ENCODE data around the gene SNX11.
A peak's percentile ranks its signal among the peaks of the same experiment; 100 is the strongest.

The SNX11 gene

DNA sequence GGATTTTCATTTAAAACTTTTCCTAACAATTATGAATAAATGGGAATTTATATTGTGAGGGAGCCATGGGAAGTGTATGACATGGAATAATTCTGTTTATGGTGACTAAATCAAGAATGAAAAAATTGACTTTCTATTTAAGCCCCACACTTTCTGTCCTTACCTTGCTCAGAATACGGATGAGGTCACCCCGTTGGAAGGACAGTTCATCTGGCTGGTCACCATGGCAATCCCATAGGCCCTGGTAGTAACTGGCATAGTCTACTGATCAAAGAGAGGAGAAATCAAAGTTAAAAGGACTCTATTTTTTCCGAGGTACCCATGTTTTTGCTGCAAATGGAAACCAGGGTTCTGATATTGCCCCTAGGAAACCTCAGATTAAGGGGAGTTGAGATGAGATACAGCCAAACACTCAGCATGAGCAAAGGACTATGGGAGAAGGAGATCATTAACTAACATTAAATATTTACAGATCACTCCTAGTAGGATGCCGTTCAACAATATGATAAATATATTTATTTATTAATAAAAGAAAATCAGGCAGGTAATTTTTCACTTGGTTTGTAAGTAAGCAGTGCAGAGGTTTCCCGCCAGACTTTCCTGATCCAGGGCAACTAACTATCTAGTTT is 54.9 kb downstream of the SNX11 start:
- POLR2A ChIA-PET: interaction anchor here (1.0 kb wide), 1 partner anchor 458 kb away, joined by 3 read pairs; no protein-coding TSS in a partner anchor
- CTCF ChIA-PET: interaction anchor here (0.6 to 1.2 kb wide), 4 partner anchors 66 to 295 kb away, joined by 3 to 7 read pairs (median 4); no protein-coding TSS in a partner anchor
- TF ChIP-seq CTBP1 (IDR thresholded peaks at IDR 0.05; ENCODE audit: borderline replicate concordance): no peak
- DNase-seq (ENCODE audit: extremely low spot score): no peak

DNA sequence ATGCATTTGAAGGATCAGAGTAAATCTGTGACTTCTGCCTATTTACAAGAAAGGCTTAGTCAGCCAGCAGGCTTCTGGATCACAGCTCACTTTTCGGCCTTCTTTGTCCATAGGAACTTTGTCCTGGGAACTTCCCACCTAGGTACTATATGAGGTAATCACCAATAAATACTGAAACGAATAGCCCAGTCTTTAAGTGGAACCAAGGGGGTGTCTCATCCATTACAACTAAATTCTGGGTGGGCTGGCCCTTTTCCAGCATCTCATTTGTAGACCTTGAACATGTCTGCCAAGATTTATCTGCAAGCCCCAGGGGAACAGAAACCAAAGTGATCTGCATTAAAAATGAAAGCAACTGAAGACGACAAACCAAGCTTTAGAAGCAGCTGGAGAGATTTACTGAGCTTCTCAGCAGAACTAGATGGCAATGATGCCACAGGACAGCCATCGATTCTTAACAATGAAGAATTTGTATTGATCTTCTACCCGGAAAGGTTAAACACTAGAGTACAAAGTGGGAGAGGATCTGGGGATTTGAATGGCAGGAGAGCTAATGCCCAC is 55.5 kb downstream of the SNX11 start:
- TF ChIP-seq FOXA1 (IDR thresholded peaks at IDR 0.05) (no peak), ELF4 (IDR thresholded peaks at IDR 0.05) (no peak), L3MBTL2 (conservative IDR thresholded peaks at IDR 0.05) (no peak), CTBP1 (IDR thresholded peaks at IDR 0.05; ENCODE audit: borderline replicate concordance) (peak; percentile 43; the same call in 1 of the 2 replicates)
- TF ChIP-seq, protein P1, sequence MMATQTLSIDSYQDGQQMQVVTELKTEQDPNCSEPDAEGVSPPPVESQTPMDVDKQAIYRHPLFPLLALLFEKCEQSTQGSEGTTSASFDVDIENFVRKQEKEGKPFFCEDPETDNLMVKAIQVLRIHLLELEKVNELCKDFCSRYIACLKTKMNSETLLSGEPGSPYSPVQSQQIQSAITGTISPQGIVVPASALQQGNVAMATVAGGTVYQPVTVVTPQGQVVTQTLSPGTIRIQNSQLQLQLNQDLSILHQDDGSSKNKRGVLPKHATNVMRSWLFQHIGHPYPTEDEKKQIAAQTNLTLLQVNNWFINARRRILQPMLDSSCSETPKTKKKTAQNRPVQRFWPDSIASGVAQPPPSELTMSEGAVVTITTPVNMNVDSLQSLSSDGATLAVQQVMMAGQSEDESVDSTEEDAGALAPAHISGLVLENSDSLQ (IDR thresholded peaks at IDR 0.05): peak; percentile 90
- peak; percentile 37 for DNase-seq (ENCODE audit: extremely low spot score)
- CTCF ChIA-PET: interaction anchor here (0.6 to 1.2 kb wide), 5 partner anchors 65 to 295 kb away, joined by 3 to 7 read pairs (median 4); no protein-coding TSS in a partner anchor
- POLR2A ChIA-PET: interaction anchor here (1.0 kb wide), 1 partner anchor 458 kb away, joined by 3 read pairs; no protein-coding TSS in a partner anchor

DNA sequence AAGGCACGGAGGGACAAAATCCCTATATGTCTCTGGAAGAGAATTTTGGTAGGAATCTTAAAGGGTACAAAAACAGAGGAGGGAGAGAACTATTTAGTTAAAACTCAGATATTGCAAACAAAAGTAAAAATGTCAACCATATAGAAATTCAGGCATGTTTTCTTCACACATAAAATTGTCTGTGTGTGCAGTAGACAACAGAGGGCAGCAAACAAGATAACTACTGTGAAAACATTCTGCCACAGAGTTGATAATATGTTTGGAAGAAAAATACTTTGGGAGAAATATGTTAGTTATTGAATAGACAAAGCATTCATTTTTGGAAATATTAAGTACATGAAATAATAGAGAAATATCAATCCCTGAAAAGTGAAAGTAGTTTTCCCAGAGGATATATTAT is 56.2 kb downstream of the SNX11 start:
- no peak for TF ChIP-seq ZNF384 (IDR thresholded peaks at IDR 0.05)
- no peak for TF ChIP-seq ELF4 (IDR thresholded peaks at IDR 0.05)
- no peak for TF ChIP-seq BHLHE40 (IDR thresholded peaks at IDR 0.05; ENCODE audit: borderline replicate concordance)
- no peak for TF ChIP-seq LEF1 (IDR thresholded peaks at IDR 0.05; ENCODE audit: borderline replicate concordance)
- no peak for TF ChIP-seq NFRKB (IDR thresholded peaks at IDR 0.05)
- TF ChIP-seq CTBP1 (IDR thresholded peaks at IDR 0.05; ENCODE audit: borderline replicate concordance): no peak
- no peak for TF ChIP-seq FOXA1 (IDR thresholded peaks at IDR 0.05)
- no peak for TF ChIP-seq SP1 (IDR thresholded peaks at IDR 0.05)
- no peak for TF ChIP-seq SUZ12 (IDR thresholded peaks at IDR 0.05)
- TF ChIP-seq FOXK2 (IDR thresholded peaks at IDR 0.05): no peak
- TF ChIP-seq L3MBTL2 (conservative IDR thresholded peaks at IDR 0.05): no peak
- TF ChIP-seq, protein P1 (IDR thresholded peaks at IDR 0.05): no peak
- TF ChIP-seq FOXM1 (IDR thresholded peaks at IDR 0.05; ENCODE audit: borderline replicate concordance): no peak
- no peak for TF ChIP-seq HDGF (IDR thresholded peaks at IDR 0.05; ENCODE audit: borderline replicate concordance)
- TF ChIP-seq TARDBP (IDR thresholded peaks at IDR 0.05): no peak
- no peak for TF ChIP-seq ARNT (IDR thresholded peaks at IDR 0.05)
- ChIA-PET CTCF (interaction anchor here (0.9 to 1.2 kb wide), 2 partner anchors 80 to 97 kb away, joined by 3 to 7 read pairs; no protein-coding TSS in a partner anchor), POLR2A (no interaction called here)
- DNase-seq (ENCODE audit: extremely low spot score): no peak

DNA sequence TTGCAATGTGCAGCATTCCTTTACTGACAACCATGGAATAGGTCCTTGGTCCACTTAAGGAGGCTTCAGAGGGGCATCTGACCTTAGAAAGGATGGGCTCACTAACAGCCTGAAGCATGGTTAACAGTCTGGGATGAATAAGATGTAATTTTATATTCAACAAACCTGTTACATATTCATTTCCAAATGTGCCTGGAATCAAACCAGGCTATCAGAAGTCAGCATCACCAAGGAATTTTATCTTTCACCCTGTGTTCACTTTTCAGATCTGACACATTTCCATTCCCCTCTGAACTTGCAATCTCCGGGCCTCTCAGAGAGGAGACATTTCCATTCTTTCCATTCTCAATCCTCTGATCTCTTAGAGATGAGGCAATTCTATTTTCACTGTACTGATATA is 62.4 kb downstream of the SNX11 start:
- ChIA-PET CTCF (no interaction called here), POLR2A (no interaction called here)
- no peak for DNase-seq (ENCODE audit: extremely low spot score)
- no peak for TF ChIP-seq SP1 (IDR thresholded peaks at IDR 0.05)

Data from HEK293T (cell line).